HepG2 (cell line): ENCODE data around the gene SLC2A8. TPM values are rescaled to one million over a fixed set of nuclear protein-coding genes. Genes with fewer than 3 reads are reported as not detected.

Experiments used
- ASH2L ChIP-seq: fragments of 300-600, 200-600 bp; sonication (generic); IDR thresholded peaks from 2 replicates; pipeline ENCODE4 v1.7.0; 2017; ENCODE audit warnings: low read depth, mild to moderate bottlenecking, moderate library complexity, mixed read lengths, low read length; ENCODE audit not compliant: insufficient read length
- BHLHE40 ChIP-seq: IDR thresholded peaks from 2 replicates; pipeline ENCODE4 v1.6.1; 2011; ENCODE audit warnings: low read length, improper control_type of control experiment
- GABPB1 ChIP-seq: IDR thresholded peaks from 2 replicates; pipeline ENCODE4 v1.6.1; 2016; ENCODE audit warnings: mild to moderate bottlenecking, missing genetic modification reagents, moderate library complexity, missing compliant biosample characterization
- KAT2B ChIP-seq: fragments of 150-350 bp; IDR thresholded peaks from 2 replicates; pipeline ENCODE4 v1.6.1; 2014; ENCODE audit warnings: low read depth, low read length, borderline replicate concordance
- MAZ ChIP-seq, 2 experiments: sonication (generic) in 1 of 2; formaldehyde crosslinking in 1 of 2; IDR thresholded peaks; 2 replicates each; pipeline versions ENCODE4 v1.5.0 to v1.6.1; 2012 to 2020; ENCODE audit warnings: low read depth in 2 of 2, mild to moderate bottlenecking in 2 of 2, borderline replicate concordance in 1 of 2, improper control_type of control experiment in 1 of 2, low read length in 1 of 2, missing genetic modification reagents in 1 of 2, moderate library complexity in 1 of 2
- PHF20 ChIP-seq: sonication (generic); formaldehyde crosslinking; IDR thresholded peaks from 2 replicates; pipeline ENCODE4 v1.5.0; 2020; ENCODE audit warnings: mild to moderate bottlenecking, missing genetic modification reagents
- PHF8 ChIP-seq: sonication (generic); formaldehyde crosslinking; IDR thresholded peaks from 2 replicates; pipeline ENCODE4 v1.5.0; 2020; ENCODE audit warnings: missing genetic modification reagents
- REL ChIP-seq: sonication (generic); formaldehyde crosslinking; conservative IDR thresholded peaks from 2 replicates; pipeline ENCODE4 v1.8.0; 2022; ENCODE audit warnings: mild to moderate bottlenecking, missing genetic modification reagents, moderate library complexity
- RFXAP ChIP-seq: sonication (generic); formaldehyde crosslinking; IDR thresholded peaks from 2 replicates; pipeline ENCODE4 v1.4.0; 2020; ENCODE audit warnings: missing genetic modification reagents, borderline replicate concordance
- SP5 ChIP-seq: IDR thresholded peaks from 2 replicates; pipeline ENCODE4 v1.6.1; 2016; ENCODE audit warnings: low read depth, borderline replicate concordance
- TARDBP ChIP-seq: sonication (generic); formaldehyde crosslinking; IDR thresholded peaks from 2 replicates; pipeline ENCODE4 v1.8.0; 2022; ENCODE audit warnings: mild to moderate bottlenecking, missing genetic modification reagents
- TOPORS ChIP-seq: sonication (generic); formaldehyde crosslinking; IDR thresholded peaks from 2 replicates; pipeline ENCODE4 v1.8.0; 2023; ENCODE audit warnings: mild to moderate bottlenecking, missing genetic modification reagents
- ZMYM4 ChIP-seq: sonication (generic); formaldehyde crosslinking; IDR thresholded peaks from 2 replicates; pipeline ENCODE4 v1.8.1; 2023; ENCODE audit warnings: mild to moderate bottlenecking, missing genetic modification reagents
- ZNF205 ChIP-seq: IDR thresholded peaks from 2 replicates; pipeline ENCODE4 v1.6.1; 2018; ENCODE audit warnings: missing biosample characterization, missing genetic modification reagents
- ZNF724P ChIP-seq: sonication (generic); formaldehyde crosslinking; IDR thresholded peaks from 2 replicates; pipeline ENCODE4 v1.8.0; 2022; ENCODE audit warnings: missing genetic modification reagents, borderline replicate concordance
- polyA plus RNA-seq, 8 experiments: library from polyadenylated mRNA; depleted of rRNA in 3 of 8; stranded (reverse) in 7 of 8; unstranded in 1 of 8; fragments of >200 nt; fragmentation: Illumina TruSeq in 4 of 8; extraction: Trizol in 4 of 8; gene quantifications; 2 replicates each; pipeline versions ENCODE4 v1.2.1 to v1.2.3, GENCODE V29; 2011 to 2016; ENCODE audit warnings: low read depth in 4 of 8, missing spikeins in 1 of 8, mixed read lengths in 1 of 8; ENCODE audit not compliant: insufficient read depth in 1 of 8
- total RNA-seq, 5 experiments: library from RNA; depleted of rRNA; stranded (reverse); fragments of >200 nt; fragmentation: Illumina TruSeq; extraction: Trizol; gene quantifications; 2 replicates each; pipeline ENCODE4 v1.2.3, GENCODE V29; 2016; ENCODE audit warnings: low read depth in 1 of 5
- TF ChIP-seq, protein P1 (sequence below): IDR thresholded peaks from 2 replicates; pipeline ENCODE4 v1.6.1; 2016; ENCODE audit warnings: low read depth, missing genetic modification reagents, missing compliant biosample characterization
- TF ChIP-seq, protein P2 (sequence below), 2 experiments: fragments of 450-650 bp in 1 of 2; sonication (generic) in 1 of 2; formaldehyde crosslinking; IDR thresholded peaks; 2 replicates each; pipeline versions ENCODE4 v1.5.0 to v1.8.0; 2020 to 2022; ENCODE audit warnings: mild to moderate bottlenecking in 1 of 2, missing genetic modification reagents in 1 of 2
- TF ChIP-seq, protein P3 (sequence below): sonication (generic); formaldehyde crosslinking; IDR thresholded peaks from 2 replicates; pipeline ENCODE4 v1.5.1; 2020; ENCODE audit warnings: mild to moderate bottlenecking, missing genetic modification reagents, borderline replicate concordance
- TF ChIP-seq, protein P4 (sequence below): IDR thresholded peaks from 2 replicates; pipeline ENCODE4 v1.6.1; 2016; ENCODE audit warnings: missing compliant biosample characterization, missing genetic modification reagents, borderline replicate concordance

SLC2A8 gene
- total and polyA plus RNA-seq, 2 of the 13 experiments (the other 11 are each of a cell fraction or from before 2014, with no cell fraction given) = 22.6 to 48.6 TPM

DNA sequence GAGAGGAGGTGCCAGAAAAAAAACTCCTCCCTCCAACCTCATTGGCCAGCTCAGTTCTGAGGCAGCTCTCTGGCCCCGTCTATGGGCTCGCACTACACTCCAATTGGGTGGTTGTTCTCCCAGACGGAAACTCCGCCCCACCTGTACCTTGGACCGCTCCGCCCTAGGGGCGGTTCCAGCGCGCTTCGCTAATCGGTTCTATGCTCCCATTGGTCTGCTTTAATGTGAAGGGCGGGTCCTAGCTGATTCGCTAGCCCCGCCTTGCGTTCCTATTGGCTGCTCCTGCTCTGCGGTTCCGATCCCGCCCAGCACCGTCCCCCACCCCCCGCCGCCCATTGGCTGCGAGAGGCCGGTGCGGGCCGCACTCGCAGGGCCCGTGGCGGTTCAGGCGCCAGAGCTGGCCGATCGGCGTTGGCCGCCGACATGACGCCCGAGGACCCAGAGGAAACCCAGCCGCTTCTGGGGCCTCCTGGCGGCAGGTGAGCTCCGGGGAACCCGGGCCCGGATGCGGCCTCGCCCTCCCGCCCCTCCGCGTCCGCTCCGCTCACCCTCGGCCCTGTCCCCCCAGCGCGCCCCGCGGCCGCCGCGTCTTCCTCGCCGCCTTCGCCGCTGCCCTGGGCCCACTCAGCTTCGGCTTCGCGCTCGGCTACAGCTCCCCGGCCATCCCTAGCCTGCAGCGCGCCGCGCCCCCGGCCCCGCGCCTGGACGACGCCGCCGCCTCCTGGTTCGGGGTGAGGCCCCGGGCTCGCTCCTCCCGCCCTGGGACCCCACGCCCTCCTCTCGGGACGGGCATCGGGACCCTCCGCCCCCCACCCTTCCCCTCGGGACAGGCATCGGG lies at the start of gene SLC2A8 (continued):
- TF ChIP-seq, protein P1, sequence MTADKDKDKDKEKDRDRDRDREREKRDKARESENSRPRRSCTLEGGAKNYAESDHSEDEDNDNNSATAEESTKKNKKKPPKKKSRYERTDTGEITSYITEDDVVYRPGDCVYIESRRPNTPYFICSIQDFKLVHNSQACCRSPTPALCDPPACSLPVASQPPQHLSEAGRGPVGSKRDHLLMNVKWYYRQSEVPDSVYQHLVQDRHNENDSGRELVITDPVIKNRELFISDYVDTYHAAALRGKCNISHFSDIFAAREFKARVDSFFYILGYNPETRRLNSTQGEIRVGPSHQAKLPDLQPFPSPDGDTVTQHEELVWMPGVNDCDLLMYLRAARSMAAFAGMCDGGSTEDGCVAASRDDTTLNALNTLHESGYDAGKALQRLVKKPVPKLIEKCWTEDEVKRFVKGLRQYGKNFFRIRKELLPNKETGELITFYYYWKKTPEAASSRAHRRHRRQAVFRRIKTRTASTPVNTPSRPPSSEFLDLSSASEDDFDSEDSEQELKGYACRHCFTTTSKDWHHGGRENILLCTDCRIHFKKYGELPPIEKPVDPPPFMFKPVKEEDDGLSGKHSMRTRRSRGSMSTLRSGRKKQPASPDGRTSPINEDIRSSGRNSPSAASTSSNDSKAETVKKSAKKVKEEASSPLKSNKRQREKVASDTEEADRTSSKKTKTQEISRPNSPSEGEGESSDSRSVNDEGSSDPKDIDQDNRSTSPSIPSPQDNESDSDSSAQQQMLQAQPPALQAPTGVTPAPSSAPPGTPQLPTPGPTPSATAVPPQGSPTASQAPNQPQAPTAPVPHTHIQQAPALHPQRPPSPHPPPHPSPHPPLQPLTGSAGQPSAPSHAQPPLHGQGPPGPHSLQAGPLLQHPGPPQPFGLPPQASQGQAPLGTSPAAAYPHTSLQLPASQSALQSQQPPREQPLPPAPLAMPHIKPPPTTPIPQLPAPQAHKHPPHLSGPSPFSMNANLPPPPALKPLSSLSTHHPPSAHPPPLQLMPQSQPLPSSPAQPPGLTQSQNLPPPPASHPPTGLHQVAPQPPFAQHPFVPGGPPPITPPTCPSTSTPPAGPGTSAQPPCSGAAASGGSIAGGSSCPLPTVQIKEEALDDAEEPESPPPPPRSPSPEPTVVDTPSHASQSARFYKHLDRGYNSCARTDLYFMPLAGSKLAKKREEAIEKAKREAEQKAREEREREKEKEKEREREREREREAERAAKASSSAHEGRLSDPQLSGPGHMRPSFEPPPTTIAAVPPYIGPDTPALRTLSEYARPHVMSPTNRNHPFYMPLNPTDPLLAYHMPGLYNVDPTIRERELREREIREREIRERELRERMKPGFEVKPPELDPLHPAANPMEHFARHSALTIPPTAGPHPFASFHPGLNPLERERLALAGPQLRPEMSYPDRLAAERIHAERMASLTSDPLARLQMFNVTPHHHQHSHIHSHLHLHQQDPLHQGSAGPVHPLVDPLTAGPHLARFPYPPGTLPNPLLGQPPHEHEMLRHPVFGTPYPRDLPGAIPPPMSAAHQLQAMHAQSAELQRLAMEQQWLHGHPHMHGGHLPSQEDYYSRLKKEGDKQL = no peak
- TF ChIP-seq, protein P2, sequence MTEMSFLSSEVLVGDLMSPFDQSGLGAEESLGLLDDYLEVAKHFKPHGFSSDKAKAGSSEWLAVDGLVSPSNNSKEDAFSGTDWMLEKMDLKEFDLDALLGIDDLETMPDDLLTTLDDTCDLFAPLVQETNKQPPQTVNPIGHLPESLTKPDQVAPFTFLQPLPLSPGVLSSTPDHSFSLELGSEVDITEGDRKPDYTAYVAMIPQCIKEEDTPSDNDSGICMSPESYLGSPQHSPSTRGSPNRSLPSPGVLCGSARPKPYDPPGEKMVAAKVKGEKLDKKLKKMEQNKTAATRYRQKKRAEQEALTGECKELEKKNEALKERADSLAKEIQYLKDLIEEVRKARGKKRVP (CRISPR knock-in tag; IDR thresholded peaks at IDR 0.05) = 0 out of 4 replicates have a peak, but pooled peaks of 1 of the 2 experiments have one; percentile 27
- TF ChIP-seq TOPORS (CRISPR knock-in tag) = 0 out of 2 replicates have a peak, but pooled peaks have one; percentile 33
- TF ChIP-seq, protein P3, sequence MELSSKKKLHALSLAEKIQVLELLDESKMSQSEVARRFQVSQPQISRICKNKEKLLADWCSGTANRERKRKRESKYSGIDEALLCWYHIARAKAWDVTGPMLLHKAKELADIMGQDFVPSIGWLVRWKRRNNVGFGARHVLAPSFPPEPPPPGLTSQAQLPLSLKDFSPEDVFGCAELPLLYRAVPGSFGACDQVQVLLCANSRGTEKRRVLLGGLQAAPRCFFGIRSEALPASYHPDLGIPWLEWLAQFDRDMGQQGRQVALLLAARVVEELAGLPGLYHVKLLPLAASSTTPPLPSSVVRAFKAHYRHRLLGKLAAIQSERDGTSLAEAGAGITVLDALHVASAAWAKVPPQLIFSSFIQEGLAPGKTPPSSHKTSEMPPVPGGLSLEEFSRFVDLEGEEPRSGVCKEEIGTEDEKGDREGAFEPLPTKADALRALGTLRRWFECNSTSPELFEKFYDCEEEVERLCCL (CRISPR knock-in tag) = no peak
- 0 out of 2 replicates have a peak, but pooled peaks have one; percentile 13 for TF ChIP-seq MAZ (IDR thresholded peaks at IDR 0.05; ENCODE audit: borderline replicate concordance, low read depth, low read length)
- TF ChIP-seq MAZ (CRISPR knock-in tag; IDR thresholded peaks at IDR 0.05; ENCODE audit: low read depth) = 0 out of 2 replicates have a peak, but pooled peaks have one; percentile 57
- TF ChIP-seq KAT2B = no peak
- peak; percentile 79 for TF ChIP-seq GABPB1 (CRISPR knock-in tag)
- TF ChIP-seq SP5 (CRISPR knock-in tag) = peak; percentile 80; the same call in 1 of the 2 replicates
- peak; percentile 26 for TF ChIP-seq ASH2L
- TF ChIP-seq ZMYM4 (CRISPR knock-in tag) = peak; percentile 73; the same call in 1 of the 2 replicates
- TF ChIP-seq PHF8 (CRISPR knock-in tag) = peak; percentile 59; the same call in 1 of the 2 replicates
- TF ChIP-seq TARDBP (CRISPR knock-in tag) = peak; percentile 66; the same call in 1 of the 2 replicates
- TF ChIP-seq REL (CRISPR knock-in tag) = no peak
- TF ChIP-seq ZNF205 (CRISPR knock-in tag) = peak; percentile 24; the same call in 1 of the 2 replicates
- 0 out of 2 replicates have a peak, but pooled peaks have one; percentile 32 for TF ChIP-seq BHLHE40
- TF ChIP-seq RFXAP = peak; percentile 78
- TF ChIP-seq, protein P4, sequence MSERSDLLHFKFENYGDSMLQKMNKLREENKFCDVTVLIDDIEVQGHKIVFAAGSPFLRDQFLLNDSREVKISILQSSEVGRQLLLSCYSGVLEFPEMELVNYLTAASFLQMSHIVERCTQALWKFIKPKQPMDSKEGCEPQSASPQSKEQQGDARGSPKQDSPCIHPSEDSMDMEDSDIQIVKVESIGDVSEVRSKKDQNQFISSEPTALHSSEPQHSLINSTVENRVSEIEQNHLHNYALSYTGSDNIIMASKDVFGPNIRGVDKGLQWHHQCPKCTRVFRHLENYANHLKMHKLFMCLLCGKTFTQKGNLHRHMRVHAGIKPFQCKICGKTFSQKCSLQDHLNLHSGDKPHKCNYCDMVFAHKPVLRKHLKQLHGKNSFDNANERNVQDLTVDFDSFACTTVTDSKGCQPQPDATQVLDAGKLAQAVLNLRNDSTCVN = peak; percentile 58; the same call in 1 of the 2 replicates
- no peak for TF ChIP-seq ZNF724P (CRISPR knock-in tag)
- peak; percentile 71 for TF ChIP-seq PHF20
